Fibroblast of skin of abdomen (primary cell): Measurements from ENCODE around the gene GHDC.

Source experiments
- DNase-seq: peaks from one replicate; pipeline ENCODE4 v3.0.0-alpha.2; 2013

GHDC gene

DNA sequence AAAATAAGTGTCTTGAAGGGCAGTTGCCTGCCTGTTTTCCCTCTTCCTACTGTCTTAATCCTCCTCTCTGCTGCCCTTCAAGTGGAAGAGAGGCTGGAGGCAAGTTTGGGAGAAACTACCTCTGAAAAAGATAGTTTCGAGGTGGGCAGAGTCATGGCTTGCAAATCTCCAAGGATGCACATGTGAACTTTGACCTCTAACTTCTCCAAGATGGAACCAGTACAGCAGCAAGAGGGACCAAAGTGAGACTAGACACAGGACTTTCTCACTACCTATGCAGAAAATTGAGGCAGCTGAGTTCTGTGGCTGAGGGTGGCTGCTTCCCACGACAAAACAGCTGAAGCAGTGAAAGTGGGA, 12.5 kb downstream of the GHDC start:
- no peak for DNase-seq

DNA sequence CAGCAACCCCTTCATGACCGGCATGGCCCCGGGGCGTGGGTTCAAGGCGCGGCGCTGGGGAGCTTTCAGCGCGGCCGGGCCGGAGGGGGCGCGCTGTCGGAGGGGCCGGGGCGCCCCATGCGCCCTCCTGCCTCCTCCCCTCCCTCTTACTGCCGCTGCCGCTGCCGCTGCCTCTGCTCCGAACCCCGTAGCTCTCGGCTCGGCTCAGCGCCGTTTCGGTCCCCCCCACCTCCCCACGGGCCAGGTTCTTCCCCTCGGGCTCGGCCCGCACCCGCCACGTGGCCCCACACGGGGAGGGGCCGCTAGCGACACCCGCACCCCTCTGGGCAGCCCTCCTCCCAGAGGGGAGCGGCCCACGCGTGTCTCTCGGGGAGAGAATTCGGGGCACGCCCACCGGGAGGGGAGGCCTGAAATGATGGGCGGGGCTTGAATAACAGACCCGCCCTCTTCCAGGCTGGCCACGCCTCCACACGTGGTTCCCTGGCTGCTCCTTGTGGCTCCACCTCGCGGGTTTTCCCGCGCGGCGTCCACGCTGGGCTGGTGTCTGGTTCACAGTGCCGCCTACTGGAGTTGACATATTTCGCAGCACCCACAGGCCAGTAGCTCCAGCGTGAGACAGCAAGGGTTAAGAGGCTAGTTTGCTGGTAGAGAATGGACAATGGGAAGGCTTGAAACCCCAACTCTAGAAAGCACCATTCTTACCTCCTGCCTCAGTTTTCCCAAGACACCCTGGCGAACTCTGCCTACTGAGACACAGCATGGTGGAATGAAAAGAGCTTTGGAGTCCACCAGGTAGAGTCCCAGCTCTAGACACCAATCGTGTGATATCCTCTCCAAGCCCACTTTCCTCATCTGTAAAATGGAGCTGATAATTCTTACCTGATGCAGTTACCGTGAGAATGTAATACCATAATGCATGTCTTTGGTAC, 13.1 kb downstream of the GHDC start, which contains the start of gene KCNH4:
Gene KCNH4 (minus strand): TSS at position 221 of the 929 bp plus-strand sequence. CDS start 197 bp downstream, at position 24.
- peak; percentile 43 for DNase-seq

DNA sequence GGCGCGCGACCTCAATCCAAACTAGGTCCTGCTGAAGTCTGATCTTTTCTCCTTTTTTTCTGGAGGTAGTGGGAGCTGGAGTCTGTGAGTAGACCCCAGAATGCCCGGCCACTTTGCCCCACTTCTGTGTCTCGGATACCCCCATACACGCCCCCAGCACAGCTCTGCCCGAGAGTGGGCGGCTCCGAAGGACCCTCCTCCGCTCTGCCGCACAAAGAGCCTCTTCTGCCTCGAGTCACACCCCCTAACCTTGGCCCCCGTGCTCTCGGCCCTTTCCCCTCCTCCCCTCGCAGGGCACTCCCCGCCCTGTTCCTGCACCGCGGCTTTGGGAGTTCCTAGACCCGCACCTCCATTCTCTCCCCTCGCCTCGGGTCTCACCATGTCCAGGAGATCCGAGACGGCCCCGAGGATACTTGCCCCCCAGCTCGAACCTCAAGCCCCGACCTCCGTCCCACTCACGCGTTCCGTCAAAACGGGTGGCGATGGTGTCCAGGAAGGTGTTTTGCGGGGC, 13.8 kb downstream of the GHDC start:
- no peak for DNase-seq

DNA sequence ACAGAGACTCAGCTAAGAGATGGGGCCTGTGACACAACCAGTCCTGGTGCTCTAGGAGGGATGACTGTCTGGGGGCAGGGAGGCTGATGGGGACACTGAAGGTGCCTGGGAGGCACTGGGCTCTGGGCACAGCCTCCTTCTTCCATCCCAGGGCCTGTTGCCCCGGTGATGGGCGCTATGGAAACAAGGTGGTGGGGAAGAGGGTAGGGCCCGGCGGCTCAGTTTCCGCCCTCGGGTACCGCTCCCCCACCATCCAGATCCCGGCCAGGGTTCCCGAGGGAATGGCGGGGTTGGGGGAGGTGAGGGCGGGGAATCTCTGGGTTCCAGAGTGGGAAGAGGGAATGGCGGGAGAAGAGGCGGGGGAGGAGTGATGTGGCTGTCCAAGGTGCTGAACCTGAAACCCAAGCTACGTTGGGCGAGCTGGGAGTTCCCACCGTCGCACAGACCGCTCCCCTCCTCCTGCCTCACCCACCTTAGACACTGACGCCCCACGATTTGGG, 14.3 kb downstream of the GHDC start:
- DNase-seq = peak; percentile 42

DNA sequence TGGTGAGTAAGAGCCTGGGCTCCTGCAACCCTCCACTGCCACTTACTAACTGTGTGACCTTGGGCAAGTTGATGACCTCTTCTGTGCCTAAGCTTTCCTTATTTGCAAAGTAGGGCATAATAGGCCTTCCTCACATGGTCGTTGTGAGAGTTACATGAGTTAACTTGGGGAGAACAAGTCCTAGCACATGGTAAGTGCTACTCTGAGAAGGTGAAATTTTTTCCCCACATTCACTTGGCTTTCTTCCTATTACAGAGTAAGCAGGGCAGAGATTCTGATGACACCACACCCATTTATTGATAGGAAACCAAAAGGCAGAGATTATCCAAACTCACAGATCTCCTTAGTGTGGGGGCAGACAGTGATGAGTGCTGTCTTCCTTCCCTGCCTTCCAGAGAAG, 15.0 kb downstream of the GHDC start:
- no peak for DNase-seq

DNA sequence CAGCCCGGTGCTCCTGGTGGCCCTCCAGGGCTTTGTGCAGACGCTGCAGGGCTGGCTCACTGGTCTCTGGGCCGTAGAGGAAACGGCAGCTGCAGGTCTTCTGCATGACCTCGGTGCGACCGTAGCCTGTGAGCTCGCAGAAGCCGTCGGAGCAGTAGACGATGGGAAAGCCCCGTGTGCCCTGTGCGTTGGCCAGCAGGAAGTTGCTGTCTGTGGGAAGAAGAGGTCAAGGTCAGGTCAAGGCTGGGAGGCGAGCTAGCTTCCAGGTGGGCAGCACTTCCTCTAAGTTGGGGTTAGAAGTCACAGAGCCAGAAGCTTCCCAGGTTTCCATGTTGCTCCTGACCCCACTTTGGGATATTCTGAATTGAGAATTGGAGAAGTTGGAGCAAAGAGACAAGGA, 15.5 kb downstream of the GHDC start:
- no peak for DNase-seq

DNA sequence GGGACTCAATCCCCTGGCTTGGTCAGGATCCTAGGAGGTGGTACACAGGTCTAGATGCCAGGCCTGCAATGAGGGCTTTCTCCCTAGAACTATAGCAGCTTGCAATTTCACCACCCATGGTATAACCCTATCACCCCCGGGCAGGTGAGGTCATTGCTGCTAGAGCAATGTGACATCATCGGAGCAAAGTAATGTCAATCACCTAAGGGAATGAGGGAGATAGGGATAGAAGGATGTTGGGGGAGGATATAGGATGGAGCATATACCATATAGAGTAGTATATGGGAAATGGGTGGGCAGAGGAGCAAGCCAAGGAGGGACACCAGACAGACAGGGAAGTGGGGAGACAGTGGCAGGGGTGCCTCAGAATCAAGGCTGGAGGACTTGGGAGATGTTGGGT, 16.6 kb downstream of the GHDC start:
- DNase-seq = no peak

DNA sequence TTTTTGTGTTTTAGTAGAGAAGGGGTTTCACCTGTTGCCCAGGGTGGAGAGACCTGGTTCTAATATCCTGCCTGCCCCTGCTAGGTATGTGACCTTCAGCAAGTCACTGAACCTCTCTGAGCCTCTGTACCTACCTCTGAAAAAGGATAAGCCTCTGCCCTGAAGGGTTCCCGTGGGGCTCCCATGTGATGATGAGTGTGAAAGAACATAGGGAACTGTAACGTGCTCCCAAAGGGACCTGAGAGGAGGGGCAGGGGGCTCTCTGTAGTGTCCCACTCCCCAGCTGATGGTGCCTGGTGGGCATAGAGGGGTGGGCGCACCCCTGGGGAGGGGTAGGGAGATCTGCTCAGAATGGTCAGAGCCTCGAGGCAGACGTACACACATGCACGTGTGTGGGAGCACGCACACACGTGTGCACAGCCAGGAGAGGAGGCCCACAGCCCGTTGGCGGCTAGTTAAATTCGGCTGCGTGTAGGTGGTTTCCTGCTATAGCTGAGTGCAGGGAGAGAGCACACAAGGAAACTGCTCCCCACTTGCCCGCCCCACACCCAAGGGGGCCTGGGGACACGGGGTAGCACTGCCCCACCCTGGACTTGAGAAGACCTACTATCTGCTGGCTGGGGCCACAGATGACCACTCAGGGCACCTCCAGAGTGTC, 20.0 kb downstream of the GHDC start:
- no peak for DNase-seq

DNA sequence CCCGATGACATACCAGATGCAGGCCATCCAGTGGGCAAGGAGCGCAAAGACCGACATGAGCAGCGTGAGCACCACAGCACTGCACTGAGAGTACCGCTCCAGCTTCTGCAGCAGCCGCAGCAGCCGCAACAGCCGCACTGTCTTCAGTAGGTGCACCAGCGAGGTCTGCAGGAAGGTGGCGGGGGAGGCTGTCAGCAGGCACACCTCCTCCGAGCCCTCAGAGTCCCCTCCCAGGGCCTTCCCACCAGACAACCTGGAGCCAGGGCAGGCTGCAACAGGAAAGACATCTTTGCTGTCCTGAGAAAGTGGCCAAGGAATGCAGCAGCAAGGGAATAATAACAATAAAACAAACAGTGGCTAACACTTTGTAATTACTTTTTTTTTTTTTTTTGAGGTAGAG, 22.5 kb downstream of the GHDC start:
- DNase-seq = no peak

DNA sequence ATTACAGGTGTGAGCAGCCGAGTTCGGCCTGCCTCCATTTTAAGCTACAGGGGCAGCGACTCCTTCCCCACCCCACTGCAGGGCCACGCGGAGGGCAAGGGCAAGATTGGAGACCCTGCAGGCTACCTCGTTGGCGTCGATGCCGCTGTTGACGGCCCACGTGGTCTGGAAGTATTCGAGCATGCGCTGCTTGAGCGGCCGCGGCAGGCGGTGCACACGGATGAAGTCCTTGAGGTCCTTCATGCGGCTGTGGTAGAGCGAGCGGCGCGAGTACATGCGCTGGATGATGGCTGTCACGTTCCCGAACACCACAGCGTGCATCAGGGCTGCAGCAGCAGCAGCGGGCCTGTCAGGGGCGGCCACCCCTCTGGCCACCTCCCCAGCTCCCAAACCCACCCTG, 24.9 kb downstream of the GHDC start:
- no peak for DNase-seq

DNA sequence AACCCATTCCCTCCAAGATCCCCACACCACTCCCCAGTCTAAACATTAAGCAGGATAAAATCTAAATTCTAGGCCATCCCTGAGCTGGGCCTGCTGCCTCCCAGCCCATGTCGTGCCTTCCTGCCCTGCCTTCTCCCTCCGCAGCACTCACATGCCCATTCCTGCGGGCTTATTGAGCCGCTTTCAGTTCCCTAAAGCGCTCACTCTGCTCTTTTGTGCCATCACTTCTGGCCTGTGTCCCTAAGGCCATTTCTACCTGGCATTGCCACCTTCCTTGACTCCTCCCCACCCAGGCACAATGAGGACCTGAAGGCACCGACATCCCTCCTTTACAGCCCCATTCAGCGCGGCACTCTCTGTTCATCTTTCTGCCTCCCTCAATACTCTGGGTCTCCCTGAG, 26.5 kb downstream of the GHDC start:
- no peak for DNase-seq

DNA sequence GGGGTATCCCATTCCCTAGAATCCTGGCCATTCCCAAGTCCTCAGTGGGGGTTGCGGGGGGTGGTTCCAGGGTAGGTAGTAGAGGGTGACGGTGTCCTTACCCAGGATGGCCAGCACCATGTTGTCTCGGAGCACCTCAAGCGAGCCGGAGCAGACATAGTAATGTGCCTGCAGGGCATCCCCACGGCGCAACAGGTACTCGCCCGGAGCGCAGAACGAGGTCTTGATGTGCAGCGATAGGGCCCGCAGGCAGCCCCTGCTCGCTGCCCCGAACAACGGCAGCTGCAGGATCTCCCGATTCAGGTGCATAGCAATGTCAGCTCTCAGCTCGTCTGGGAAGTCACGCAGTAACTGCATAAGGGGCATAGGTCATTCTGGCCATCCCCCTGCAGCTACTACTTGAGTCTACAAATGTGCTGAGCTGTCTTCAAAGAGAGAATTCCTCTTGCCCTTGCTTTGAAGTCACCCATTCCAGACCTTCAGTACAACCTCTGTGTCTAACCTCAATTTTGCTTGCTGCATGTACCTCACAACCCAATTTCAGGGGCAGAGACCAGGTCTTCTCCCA, 28.0 kb downstream of the GHDC start:
- no peak for DNase-seq

DNA sequence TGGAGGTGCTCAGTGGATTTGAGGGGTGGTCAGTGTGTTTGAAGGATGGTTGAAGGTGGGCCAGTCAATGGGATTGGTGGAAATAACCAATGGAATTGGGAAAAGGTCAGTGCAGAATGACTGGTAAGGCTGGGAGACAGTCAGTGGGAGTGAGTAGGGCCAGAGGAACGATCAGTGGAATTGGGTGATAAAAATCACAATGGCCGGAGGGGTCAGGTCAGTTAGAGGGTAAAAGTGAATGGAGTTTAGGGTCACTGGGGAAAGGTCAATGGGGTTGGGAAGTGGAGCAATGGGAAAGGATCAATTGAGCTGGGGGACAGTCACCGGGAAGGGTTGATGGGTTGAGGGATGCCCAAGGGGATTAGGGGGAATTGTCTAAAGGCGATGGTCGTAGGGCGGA, 28.5 kb downstream of the GHDC start:
- no peak for DNase-seq

DNA sequence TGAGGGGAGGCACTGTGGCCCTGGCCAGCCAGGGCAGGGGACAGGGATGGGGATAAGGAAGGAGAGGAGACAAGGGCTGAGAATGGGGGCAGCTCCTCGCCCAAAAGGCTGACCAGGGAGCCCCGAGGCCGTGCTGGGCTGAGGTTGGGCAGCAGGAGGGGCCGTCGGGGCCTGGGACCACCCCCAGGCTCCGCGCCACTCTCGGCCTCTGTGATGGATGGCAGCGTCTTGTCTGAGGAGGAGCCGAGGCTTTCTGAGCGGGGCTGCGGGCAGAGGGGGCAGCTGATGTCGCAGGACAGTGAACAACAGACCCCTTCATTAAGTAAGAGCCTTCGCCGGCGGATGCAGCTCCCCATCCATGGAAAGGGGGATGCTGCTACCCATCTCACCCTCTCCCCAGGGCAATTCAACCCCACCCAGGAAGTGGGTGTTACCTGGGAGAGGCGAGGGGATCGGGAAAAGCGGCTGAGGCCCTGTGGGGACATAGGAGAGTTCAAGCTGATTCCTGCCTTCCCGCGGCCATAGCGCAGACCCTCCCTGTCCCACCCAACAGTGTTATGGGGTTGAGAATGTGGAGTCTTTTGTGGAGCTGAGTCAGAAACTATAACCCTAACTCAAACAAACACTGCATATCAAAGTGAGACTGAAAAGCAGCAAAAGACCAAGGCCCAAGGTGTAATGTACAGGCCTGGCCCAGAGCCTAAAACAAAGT, 30.4 kb downstream of the GHDC start:
- no peak for DNase-seq

DNA sequence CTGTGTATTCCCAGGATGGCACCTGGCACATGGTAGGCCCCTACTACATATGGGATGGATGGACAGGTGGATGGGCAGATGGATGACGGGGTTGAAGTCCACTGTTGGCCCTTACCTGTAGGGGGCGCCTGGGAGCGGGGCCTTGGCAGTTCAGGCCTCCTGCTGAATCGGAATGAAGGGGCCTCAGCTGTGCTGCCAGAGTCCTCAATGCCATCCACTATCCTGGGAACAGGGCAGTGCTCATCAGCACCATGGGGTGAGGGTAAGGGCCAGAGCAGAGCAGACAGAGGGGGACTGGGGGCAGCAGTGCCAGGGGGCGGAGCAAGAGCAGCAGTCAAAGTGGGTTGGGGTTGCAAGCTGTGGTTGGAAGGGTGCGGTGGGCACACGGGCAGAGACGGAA, 31.2 kb downstream of the GHDC start:
- no peak for DNase-seq

DNA sequence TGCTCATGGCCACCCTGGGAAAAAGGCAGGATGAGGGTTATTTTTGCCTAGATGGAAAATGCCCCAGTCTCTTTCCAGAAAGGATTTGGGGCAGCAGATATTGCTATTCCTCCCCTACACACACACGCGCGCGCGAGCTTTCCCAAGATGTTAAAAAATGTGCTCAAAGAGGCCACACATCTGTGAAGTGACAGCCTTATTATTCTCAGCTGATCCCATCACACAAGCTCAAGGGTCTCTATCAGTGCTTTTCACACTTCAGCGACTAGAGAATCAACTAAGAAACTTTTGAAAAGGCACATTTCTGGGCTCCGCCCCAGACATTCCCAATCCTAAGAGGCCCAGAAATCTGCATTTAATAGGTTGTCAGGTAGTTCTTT, 33.8 kb downstream of the GHDC start:
- no peak for DNase-seq

DNA sequence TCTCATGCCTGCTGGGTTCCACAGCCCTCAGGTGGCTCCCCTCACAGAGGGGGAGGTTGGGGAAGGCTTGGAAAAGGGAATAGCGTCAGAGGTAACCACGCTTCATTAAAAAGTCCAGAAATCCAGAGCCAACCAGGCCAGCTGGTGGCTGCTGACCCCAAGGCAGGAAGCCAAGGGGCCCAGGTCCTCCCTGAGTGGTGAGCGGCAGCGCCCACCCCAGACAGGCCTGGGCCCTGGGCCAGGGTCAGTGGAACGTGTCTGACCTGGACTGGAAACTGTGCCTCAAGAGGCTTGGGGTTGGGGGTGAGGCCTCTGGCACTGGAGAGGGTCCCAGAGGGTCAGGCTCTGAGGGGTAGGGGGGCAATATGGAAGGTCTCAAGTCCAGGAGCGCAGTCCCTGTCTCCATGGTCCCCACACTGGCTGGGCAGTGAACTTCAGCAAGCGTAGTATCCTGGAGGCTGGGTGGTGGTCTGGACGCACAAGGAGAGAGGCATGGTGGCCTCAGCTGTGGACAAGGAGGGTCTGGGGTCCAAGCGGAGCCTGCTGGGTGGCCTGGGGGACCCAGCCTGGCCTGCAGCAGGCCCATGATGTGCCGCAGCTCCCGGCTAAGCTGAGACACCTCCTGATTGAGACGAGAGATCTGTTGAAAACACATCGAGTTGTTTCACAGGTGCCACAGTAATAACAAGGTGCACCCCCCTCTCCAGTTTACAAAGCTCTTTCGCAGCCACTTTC, 34.3 kb downstream of the GHDC start:
- DNase-seq = no peak

DNA sequence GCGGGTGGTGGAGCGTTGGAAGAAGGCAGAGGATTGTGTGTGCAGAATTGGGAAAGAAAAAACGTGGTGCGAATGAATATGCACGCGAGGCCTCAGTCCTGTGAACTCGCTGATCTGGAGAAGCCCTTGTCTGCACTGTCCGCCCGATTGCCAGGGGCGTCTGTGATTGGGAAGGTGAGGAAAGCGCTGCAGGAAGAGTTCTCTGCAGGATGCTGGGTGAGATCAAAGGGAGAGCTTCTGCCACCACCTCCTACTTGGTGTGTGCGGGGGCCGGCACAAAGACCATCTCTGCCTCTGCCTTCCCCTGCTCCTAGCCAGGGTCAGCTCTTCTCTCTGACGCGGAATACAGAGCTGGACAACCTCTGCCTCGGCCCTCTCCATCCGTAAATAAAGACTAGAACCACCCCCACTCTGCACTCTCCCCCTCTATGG, 38.7 kb downstream of the GHDC start:
- no peak for DNase-seq

DNA sequence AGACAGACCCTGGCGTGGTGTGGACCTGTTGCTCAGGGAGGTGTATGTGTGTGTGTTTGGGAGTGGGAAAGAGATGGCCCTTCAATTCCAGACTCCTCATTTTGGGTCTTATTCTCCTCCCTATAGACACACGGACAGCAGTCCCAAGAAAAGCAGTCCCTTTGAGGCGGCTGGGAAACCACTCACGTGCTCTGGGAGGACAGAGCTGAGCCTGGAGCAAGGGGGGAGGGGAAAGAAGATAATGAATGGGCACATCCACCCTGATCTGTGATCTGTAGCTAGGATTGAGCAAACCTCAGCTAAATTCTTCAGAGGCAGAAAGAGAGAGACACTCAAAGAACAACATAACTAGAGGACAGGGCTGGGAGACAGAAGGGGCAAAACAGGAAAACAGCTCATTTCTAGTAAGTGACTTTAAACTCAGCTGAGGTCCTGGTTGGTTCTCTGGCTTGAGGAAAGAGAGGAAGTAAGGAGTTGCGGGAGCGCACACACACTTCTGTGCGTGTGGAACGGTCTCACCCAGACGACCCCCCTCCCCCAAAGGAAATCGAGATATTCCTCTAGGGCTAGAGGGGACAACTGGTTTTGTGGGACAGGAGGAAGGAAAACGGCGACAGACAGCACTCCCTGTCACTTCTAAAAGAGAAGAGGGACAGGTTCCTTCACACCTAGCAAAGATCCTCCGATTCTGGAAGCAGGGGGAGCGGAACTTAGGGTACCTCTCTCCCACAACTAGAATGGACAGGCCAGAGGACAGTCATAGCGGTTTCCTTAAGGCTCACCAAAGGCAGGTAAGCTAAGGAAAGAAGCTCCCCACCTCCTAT, 40.2 kb downstream of the GHDC start:
- DNase-seq = no peak

DNA sequence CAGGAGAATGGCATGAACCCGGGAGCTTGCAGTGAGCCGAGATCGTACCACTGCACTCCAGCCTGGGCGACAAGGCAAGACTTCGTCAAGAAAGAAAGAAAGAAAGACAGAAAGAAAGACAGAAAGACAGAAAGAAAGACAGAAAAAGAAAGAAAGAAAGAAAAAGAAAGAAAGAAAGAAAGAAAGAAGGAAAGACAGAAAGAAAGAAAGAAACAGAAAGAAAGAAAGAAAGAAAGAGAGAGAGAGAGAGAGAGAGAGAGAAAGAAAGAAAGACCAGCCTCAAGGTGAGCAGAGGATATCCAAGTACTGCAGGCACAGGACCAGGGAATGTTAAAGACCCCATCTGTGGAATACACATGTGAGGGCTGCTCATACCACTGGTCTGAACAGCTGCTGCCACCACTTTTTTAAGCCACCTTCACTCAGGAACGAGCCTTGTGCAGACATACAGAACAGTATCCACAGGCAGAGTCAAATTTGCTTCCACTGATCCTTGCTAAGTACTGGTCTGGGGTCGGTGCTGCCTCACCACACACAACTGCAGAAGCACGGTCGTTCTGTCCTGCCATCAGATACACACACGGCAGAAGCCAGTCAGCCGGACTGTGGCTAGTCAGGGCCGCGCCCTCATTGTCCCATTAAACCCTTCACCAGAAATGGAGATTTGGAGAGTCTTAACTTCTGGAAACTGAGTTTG, 47.2 kb downstream of the GHDC start:
- DNase-seq = no peak
